ENCODE measurements around the gene HIF1A.
"Not testable (repeated sequence)": the region's sequence is repeated elsewhere in the genome, so short reads cannot be mapped to it uniquely, and the experiment has no call there.

The HIF1A gene

DNA sequence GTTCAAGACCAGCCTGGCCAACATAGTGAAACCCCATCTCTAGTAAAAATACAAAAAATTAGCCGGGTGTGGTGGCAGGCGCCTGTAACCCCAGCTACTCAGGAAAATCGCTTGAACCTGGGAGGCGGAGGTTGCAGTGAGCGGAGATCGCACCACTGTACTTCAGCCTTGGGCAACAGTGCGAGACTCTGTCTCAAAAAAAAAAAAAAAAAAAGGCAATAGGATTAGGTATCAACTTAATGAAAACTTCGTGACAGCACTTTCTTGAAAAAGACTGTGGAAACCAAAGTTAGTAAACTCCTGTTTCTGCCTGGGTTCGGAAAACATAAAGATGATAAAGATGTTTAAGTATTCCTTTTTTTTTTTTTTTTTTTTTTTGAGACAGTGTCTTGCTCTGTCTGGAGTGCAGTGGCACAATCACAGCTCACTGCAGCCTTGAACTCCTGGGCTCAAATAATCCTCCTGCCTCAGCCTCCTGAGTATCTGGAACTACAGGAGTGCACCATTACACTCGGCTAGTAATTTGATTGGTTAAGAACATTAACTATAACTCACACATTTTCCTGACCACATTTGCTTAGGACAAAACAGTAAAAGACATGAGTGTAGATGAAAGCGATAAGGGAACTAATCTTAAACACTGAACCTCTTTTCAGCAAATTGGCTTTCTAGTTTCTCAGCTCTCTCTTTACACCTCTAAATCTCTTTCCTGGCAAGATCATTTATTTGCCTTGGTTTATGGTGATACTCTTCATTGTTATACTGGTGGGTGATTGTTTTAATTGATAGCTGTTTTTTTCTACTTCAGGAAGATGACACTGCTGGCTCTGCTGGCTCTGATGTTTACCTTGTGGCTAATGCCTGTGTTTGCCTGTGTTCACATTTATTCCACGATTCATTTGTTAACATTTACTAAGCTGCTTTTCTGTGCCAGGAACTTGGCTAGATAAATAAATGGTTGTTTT is 15.8 kb downstream of the HIF1A start:
- peak; percentile 77 for DNase-seq

DNA sequence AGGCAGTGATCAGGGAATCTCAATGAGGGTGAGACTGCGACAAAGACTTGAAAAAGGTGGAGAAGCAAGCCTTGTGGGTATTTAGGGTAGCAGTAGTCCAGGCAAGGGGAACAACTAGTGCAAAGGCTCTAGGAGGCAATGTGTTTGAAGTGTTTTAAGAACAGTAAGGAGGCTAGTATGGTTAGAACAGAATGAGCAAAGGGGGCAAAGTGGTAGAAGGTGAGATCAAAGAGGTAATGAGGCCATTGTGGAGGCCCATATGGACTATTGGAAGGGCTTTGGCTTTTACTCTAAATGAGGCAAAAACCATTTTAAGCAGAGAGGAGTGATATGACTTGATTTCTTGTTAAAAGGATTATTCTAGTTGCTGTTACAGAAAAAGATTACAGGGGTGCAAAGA is 16.8 kb downstream of the HIF1A start:
- DNase-seq: no peak

DNA sequence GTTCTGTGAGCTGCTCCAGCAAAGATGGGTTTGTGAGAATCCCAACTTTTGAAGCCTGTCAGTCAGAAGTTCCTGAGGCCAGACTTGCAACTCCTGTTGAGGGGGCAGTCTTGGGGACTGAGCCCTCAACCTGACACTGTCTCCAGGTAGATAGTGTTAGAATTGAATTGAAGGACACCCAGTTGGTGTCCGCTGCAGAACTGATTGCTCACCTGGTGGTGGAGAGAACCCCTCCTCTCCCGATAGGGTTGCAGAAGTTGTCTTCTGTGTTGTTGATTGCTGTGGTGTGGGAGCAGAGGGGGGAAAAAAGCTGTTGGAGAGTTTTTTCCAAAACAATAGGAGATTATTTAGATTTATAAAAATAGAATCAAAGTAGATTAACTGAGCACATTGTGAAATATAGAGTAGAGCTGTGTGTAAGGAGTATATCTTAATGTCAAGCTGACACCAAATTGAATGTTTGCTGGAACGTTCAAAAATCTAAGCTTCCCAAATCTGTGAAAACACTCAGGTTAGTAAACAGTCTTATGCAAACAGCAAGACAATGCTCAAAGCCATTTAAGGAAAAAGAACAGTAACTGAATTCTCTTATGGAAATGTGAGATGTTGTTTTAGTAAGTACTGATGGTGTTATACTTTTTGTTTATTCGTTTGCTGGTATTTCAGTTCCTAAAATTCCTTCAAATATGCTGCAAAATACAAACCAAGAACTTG is 18.6 kb downstream of the HIF1A start:
- DNase-seq: no peak

DNA sequence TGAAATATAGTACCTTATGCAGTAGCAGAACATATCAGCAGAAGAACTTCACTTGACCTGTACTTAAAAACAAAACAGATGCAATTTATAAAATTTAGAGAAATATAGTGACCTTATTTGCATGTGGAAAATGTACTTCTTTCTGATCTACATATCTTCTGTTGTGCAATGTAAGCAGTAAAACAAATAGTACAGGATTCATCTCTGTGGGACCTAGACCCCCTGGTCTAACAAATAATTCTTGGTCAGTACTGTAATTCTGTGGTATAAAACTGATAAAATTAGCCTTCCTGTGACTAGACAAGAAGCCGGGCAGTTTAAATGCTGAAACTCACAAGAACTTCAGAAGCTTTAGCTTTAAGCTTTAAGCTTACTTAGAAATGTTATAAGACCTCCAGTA is 21.6 kb downstream of the HIF1A start:
- no peak for DNase-seq

DNA sequence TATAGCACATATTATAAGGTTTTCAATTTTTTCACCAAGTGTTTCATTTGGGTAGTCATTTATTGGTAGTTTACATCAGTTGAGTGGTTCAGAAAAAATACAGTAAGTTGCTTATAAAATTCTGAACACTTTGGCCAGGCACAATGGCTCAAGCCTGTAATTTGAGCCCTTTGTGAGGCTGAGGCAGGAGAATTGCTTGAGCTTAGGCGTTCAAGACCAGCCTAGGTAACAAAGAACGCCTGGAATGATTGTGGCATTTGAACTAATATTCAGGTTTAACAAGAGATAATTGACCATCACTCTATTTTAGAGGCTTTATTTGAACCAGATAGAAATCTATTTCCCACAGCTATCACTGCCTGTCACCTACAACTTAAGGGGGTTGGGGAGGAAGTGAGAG is 22.7 kb downstream of the HIF1A start:
- no peak for DNase-seq

DNA sequence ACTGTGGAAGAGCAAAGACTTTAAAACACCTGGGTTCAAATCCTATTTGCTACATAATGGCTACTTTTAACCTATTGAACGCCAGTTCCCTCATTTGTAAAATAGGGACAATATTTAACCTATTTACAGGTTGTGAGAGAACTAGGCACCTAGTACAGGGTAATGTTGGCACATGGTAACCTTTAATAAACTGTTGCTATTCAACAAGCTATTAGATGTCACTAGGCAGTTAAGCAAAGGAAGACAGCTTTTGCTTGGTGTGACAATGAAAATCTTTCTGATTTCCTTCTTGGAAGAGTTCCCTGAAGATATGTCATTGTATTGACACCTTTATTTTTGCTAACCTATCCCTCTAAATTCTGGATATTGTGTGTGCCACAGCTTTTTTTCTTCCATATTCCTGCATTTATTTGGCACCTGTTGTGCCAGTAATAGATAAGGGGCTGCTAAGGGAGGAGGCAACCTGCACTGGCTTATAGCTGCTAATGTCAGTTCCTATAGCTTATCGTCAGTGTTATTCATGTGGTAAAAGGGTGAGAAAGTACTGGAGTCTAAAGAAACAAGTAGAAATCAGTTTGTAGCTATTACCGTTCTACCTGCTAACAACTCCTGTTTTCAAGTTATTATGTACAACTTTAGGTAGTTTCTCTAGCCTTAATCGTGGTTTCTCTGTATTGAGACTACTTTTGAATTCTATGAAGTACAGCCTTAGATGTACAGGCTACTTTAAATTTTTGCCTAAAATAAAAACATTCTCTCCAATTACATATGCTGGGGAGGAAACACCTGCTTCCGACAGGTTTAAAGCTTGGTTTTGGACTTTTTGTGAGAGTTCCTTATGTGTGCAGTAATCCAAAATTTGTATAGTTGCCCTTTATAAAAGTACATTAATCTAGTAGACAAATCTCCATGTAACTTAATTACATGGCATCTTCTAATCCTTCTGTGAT is 24.3 kb downstream of the HIF1A start:
- no peak for DNase-seq

DNA sequence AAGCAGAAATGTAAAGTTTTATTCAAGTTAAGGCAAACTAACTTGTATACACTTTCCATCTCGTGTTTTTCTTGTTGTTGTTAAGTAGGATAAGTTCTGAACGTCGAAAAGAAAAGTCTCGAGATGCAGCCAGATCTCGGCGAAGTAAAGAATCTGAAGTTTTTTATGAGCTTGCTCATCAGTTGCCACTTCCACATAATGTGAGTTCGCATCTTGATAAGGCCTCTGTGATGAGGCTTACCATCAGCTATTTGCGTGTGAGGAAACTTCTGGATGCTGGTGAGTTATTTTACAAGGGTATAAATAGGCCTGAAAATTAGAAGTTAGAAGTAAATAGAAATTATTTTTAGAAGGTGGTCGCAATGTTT is 25.0 kb downstream of the HIF1A start:
- no peak for DNase-seq

DNA sequence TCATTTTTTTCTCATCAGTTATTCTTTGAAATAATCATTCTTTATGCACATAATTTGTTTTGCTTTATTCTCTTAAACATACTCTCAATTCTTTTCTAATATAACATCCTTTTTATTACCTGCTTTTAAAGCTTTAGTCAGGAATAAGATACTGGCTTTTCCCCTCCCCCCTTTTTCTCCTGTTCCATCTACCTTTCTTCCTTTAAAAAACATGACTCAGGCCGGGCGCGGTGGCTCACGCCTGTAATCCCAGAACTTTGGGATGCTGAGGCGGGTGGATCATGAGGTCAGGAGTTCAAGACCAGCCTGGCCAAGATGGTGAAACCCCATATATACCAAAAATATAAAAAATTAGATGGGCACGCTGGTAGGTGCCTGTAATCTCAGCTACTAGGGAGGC is 25.4 kb downstream of the HIF1A start:
- DNase-seq: no peak

DNA sequence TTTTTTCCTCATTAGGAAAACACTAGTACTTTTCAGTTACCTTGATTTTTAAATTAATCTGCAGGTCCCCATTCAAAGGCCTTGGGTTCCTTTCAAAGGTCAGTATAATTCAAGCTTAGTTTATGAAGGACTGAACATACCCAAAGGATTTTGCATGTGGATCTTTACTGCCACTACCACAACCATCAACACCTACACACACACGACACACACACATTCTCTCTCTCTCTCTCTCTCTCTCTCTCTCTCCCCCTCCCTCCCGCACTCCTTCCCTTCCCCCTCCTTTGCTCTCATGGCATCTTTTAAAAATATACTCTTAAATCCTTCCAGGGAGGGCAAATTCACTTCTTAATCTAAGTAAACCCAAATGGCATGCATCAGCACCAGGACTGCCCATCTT is 28.8 kb downstream of the HIF1A start:
- DNase-seq: no peak

DNA sequence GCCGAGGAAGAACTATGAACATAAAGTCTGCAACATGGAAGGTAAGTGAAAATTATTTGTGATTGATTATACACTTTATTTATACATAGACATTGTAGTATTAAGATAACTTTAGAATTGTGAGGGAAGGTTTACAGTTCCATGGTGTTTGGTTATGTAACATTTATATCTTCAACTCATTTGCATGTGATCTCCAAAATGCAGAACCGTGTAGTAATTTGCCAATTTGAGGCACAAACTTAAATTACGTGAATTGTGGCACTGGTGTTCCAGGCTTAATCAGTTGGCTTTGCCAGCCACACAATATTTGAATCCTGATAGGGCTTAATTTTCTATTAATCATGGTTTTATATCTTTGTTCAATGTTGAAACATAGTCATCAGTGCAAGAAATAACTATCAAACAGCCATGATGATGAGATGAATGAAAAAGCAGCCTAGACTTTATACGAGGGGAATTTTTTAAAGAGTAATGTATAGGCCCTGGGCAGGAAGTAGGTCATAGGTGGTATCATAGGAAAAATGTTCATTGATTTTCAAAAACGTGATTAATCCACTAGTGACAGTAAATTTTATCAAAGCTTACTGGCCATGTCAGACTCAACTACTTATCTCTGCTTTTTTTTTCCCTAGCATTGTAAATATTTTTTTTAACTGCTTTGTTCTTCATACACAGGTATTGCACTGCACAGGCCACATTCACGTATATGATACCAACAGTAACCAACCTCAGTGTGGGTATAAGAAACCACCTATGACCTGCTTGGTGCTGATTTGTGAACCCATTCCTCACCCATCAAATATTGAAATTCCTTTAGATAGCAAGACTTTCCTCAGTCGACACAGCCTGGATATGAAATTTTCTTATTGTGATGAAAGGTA is 31.7 kb downstream of the HIF1A start:
- DNase-seq: no peak

DNA sequence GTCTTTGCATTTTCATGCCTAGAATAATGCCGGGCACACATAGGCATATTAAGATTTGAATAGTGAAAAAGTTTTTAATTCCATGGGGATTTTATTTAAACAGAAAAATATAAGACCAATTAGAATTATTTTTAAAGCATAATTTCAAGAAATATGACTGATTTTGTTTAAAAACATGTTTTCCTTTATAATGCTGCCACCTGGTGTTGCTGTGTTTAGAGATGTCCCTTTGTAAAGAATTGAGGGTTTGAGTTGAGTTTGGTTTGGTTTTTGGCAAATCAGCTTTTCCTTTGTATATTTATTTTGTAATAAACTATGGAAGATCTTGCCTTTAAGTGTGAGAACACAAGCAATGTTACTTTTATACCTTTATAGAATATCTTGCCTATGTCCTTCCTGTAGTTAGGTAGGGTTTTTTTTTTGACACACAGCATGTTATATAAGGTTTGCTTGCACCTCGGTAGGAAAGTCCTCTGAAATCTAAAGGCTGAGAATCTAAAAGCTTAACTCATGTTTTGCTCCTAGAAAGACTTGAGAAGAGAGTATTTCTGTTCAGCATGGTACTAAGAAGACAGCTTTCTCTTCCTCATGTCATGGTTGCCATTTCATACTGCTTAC is 35.6 kb downstream of the HIF1A start:
- DNase-seq: no peak

DNA sequence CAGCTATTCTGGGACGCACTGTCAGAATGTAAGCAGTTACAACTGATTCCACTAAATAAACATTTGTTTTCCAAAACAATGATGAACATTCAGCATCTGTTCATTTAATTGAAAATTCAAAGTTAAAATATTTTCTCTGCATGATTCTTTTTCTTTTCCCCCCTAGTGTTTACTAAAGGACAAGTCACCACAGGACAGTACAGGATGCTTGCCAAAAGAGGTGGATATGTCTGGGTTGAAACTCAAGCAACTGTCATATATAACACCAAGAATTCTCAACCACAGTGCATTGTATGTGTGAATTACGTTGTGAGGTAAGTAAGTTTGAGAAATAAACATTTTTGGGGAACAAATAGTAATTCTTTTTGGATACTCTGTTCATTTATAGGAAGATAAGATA is 38.7 kb downstream of the HIF1A start:
- DNase-seq: no peak

DNA sequence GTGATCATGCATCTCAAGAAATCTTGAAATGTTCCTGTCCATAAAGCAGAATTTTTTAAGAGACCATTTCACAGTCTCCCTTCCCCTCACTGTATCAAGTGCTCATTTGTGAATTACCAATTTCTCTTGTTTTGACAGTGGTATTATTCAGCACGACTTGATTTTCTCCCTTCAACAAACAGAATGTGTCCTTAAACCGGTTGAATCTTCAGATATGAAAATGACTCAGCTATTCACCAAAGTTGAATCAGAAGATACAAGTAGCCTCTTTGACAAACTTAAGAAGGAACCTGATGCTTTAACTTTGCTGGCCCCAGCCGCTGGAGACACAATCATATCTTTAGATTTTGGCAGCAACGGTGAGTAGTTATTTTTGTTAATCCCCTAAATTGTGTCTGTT is 41.4 kb downstream of the HIF1A start:
- no peak for DNase-seq

DNA sequence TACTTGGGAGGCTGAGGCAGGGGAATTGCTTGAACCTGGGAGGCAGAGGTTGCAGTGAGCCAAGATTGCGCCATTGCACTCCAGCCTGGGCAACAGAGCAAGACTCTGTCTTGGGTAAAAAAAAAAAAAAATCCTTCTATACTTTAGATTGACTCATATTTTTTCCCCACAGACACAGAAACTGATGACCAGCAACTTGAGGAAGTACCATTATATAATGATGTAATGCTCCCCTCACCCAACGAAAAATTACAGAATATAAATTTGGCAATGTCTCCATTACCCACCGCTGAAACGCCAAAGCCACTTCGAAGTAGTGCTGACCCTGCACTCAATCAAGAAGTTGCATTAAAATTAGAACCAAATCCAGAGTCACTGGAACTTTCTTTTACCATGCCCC is 42.6 kb downstream of the HIF1A start:
- no peak for DNase-seq

DNA sequence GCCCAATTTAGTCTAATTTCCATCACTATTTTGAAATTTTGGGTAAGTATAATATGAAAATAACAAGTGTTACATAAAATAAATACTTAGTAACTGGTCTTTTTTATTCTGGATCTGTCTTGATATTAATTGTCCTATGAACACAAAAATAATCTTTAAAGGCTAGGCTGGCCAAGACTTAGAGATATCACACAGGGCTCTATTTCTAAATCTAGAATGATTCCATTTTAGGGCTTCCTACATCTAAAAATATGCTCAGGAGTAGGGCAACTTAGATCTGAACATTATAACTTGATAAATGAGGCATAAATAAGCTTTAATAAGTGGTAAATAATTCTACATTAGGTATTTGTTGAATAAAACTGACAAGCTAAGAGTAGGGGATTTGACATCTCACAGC is 43.8 kb downstream of the HIF1A start:
- no peak for DNase-seq

DNA sequence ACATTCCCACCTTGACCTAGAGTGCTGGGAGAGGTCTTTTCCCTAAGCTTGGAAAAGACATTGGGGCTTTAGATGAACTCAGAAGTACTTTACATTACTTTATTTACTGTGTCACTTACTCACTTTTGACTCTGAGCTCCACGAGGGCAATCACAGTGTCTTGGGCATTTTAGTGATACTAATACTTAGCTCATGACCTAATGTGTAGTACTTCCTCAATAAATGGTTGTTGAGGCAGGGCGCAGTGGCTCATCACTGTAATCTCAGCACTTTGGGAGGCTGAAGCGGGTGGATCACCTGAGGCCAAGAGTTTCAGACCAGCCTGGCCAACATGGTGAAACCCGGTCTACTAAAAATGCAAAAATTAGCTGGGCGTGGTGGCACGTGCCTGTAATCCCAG is 47.1 kb downstream of the HIF1A start:
- DNase-seq: no peak

DNA sequence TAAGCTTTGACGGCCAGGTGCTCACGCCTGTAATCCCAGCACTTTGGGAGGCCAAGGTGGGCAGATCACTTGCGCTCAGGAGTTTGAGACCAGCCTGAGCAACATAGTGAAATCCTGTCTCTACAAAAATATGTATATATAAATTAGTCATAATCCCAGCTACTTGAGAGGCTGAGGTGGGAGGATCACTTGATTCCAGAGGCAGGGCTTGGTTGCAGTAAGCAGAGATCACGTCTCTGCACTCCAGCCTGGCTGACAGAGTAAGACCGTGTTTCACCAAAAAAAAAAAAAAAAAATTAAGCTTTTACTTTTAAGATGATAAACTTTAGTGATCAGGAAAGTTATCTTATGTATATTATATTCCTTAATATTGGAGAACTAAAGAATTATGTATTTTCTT is 48.9 kb downstream of the HIF1A start:
- no peak for DNase-seq

DNA sequence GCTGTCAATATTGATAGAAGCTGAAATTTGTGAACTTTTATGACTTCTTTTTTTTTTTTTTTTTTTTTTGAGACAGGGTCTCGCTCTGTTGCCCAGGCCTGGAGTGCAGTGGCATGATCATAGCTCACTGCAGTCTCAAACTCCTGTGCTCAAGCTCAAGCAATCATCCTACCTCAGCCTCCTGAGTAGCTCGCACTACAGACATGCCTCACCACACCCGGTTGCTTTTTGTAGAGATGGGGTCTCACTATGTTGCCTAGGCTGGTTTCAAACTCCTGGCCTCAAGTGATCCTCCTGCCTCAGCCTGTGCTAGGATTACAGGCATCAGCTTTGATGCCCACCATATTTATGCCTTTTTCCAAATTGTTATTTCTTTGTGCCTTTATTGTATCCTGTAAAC is 51.0 kb downstream of the HIF1A start:
- not testable (repeated sequence) for DNase-seq

DNA sequence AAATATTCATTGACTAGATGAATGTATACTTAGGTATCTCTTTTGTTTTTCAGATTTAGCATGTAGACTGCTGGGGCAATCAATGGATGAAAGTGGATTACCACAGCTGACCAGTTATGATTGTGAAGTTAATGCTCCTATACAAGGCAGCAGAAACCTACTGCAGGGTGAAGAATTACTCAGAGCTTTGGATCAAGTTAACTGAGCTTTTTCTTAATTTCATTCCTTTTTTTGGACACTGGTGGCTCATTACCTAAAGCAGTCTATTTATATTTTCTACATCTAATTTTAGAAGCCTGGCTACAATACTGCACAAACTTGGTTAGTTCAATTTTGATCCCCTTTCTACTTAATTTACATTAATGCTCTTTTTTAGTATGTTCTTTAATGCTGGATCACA is 51.6 kb downstream of the HIF1A start:
- no peak for DNase-seq

DNA sequence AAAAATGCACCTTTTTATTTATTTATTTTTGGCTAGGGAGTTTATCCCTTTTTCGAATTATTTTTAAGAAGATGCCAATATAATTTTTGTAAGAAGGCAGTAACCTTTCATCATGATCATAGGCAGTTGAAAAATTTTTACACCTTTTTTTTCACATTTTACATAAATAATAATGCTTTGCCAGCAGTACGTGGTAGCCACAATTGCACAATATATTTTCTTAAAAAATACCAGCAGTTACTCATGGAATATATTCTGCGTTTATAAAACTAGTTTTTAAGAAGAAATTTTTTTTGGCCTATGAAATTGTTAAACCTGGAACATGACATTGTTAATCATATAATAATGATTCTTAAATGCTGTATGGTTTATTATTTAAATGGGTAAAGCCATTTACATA is 52.0 kb downstream of the HIF1A start:
- DNase-seq: no peak

DNA sequence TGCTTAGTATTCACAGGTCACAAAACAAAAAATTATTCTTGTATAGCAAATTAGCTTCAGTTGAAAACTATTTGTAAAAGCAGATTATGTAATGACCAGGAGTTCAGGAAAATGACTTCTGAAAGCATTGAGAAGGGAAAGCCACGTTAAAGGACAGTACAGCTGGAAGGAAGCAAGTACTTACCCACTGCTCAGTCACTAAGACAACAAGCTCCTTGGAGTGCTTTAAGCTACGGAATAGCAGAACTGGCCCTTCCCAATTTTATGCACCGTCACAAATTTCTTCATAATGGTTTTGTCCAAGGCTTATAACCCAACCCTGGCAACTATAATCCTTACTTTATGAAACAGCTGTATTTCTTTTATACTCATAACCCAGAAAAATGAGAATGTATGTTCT is 54.0 kb downstream of the HIF1A start:
- no peak for DNase-seq

DNA sequence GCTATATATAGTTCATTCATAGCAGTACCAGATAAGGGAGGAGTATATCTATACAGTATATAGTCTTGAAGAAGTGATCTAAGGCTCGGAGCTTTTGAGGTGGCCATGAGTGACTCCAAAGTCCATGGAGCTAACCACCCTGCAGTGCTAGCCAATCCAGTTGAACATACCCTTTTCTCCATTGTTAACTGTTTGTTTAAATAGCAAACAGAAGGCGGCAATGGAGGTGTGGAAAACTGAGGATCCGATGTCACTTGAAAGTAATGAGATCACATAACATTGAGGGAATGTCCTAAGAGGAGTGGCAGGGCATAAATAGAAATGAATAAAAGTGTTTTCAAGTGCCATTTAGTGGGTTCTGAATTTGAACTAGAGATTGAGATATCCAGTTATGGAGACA is 54.6 kb downstream of the HIF1A start:
- DNase-seq: peak; percentile 89

Measured in DMS153 (cell line).